B cell (primary cell): ENCODE measurements around the gene GLIS2. TPM values are rescaled to one million over a fixed set of nuclear protein-coding genes. Genes with fewer than 3 reads are reported as not detected.
A peak's percentile ranks its signal among the peaks of the same experiment; 100 is the strongest.
"Not testable (repeated sequence)": the region's sequence is repeated elsewhere in the genome, so short reads cannot be mapped to it uniquely, and the experiment has no call there.

ENCODE experiments used
- ATAC-seq: fragments of 200-7000 bp; cut with Tn5 transposase; one replicate; pipeline ENCODE4 v1.10.0; 2021; ENCODE audit warnings: low read depth, mild to moderate bottlenecking, moderate number of reproducible peaks, moderate library complexity
- CTCF ChIA-PET: fragments of 350-600 bp; sonication (Branson Sonifier 250); formaldehyde crosslinking; loops from one replicate; lab custom pipeline; 2021; ENCODE audit warnings: antibody characterized with exemption, inconsistent platforms; lab: Charles Lee
- POLR2A ChIA-PET: fragments of 350-600 bp; sonication (Branson Sonifier 250); formaldehyde crosslinking; loops from one replicate; lab custom pipeline; 2021; ENCODE audit warnings: antibody characterized with exemption; lab: Charles Lee
- DNase-seq: peaks from one replicate; pipeline ENCODE4 v3.0.0; 2013
- H2AFZ ChIP-seq: 2 replicates; pipeline ENCODE4 v1.6.1; 2012; ENCODE audit warnings: mild to moderate bottlenecking, low read depth, low read length; ENCODE audit not compliant: insufficient read depth, poor library complexity, severe bottlenecking
- H3K27ac ChIP-seq, 2 donors: 1 replicate in 1 of 2; 2 replicates in 1 of 2; pipeline ENCODE4 v1.5.1; 2012 to 2013; ENCODE audit warnings: low read length in 2 of 2, mild to moderate bottlenecking in 2 of 2, moderate library complexity in 1 of 2
- H3K27me3 ChIP-seq, 4 experiments: fragments of 200-600 bp in 1 of 4; sonication (generic) in 1 of 4; replicated peaks in 1 of 4; 1 replicate in 2 of 4; 2 replicates in 2 of 4; pipeline versions ENCODE4 v1.6.1 to v1.7.0; 2013 to 2016; ENCODE audit warnings: low read length in 3 of 4, mild to moderate bottlenecking in 2 of 4, mixed read lengths in 1 of 4, moderate library complexity in 1 of 4; ENCODE audit not compliant: insufficient read depth in 4 of 4, control insufficient read depth in 3 of 4; ENCODE audit errors: control extremely low read depth in 1 of 4
- H3K36me3 ChIP-seq, 2 experiments: replicated peaks in 1 of 2; 1 replicate in 1 of 2; 2 replicates in 1 of 2; pipeline versions ENCODE4 v1.6.1 to v1.7.1; 2013; ENCODE audit warnings: low read length in 1 of 2; ENCODE audit not compliant: insufficient read depth in 2 of 2, control insufficient read depth in 1 of 2; ENCODE audit errors: control extremely low read depth in 1 of 2, extremely low read depth in 1 of 2
- H3K4me1 ChIP-seq, 2 donors: fragments of 200-600 bp in 1 of 2; sonication (generic) in 1 of 2; 1 replicate in 1 of 2; 2 replicates in 1 of 2; pipeline versions ENCODE4 v1.5.1 to v1.6.1; 2013 to 2017; ENCODE audit warnings: low read length in 2 of 2; ENCODE audit not compliant: control insufficient read depth in 2 of 2, insufficient read depth in 2 of 2
- H3K4me2 ChIP-seq: replicated peaks from 2 replicates; pipeline ENCODE3; 2012; ENCODE audit warnings: mild to moderate bottlenecking, low read depth, low read length; ENCODE audit not compliant: poor library complexity, severe bottlenecking
- H3K4me3 ChIP-seq, 5 experiments: fragments of 200-600 bp in 1 of 5; sonication (generic) in 1 of 5; 1 replicate in 3 of 5; 2 replicates in 2 of 5; pipeline versions ENCODE4 v1.5.1 to v1.7.0; 2011 to 2016; ENCODE audit warnings: low read length in 4 of 5, mild to moderate bottlenecking in 4 of 5, low read depth in 2 of 5, control low read depth in 1 of 5, moderate library complexity in 1 of 5; ENCODE audit not compliant: insufficient read depth in 1 of 5; ENCODE audit errors: control extremely low read depth in 1 of 5, extremely low read depth in 1 of 5
- H3K79me2 ChIP-seq: fragments of 200-600 bp; sonication (generic); one replicate; pipeline ENCODE4 v1.6.0; 2016; ENCODE audit warnings: low read length; ENCODE audit not compliant: control insufficient read depth, insufficient read depth
- H3K9ac ChIP-seq: fragments of 200-600 bp; sonication (generic); 2 replicates; pipeline ENCODE4 v1.6.1; 2017; ENCODE audit warnings: mild to moderate bottlenecking, low read length, moderate library complexity
- H3K9me3 ChIP-seq, 3 donors: one replicate each; pipeline versions ENCODE4 v1.6.1 to v1.7.1; 2013; ENCODE audit warnings: low read length in 2 of 3; ENCODE audit not compliant: control insufficient read depth in 2 of 3, insufficient read depth in 1 of 3; ENCODE audit errors: control extremely low read depth in 1 of 3
- H4K20me1 ChIP-seq: 2 replicates; pipeline ENCODE4 v1.6.0; 2012; ENCODE audit warnings: mild to moderate bottlenecking, low read length; ENCODE audit not compliant: insufficient read depth, control insufficient read depth, poor library complexity, severe bottlenecking
- H3K27ac Mint-ChIP-seq: one replicate; pipeline ENCODE4 v1.8.0; 2021; ENCODE audit warnings: mixed read lengths
- H3K27me3 Mint-ChIP-seq: one replicate; pipeline ENCODE4 v1.8.0; 2021; ENCODE audit warnings: mixed read lengths
- H3K4me1 Mint-ChIP-seq: one replicate; pipeline ENCODE4 v1.8.0; 2021; ENCODE audit warnings: mixed read lengths
- H3K4me3 Mint-ChIP-seq: one replicate; pipeline ENCODE4 v1.8.0; 2021; ENCODE audit warnings: mixed read lengths
- H3K9me3 Mint-ChIP-seq: one replicate; pipeline ENCODE4 v1.8.0; 2022; ENCODE audit warnings: mixed read lengths; ENCODE audit not compliant: insufficient read depth
- CTCF ChIP-seq: fragments of 200-600 bp; IDR thresholded peaks from one replicate; pipeline ENCODE4 v1.8.0; 2022; ENCODE audit warnings: antibody characterized with exemption, mild to moderate bottlenecking
- EZH2 ChIP-seq: IDR thresholded peaks from 2 replicates; pipeline ENCODE4 v1.6.1; 2012; ENCODE audit warnings: borderline replicate concordance, low read depth, mild to moderate bottlenecking, moderate library complexity, low read length; ENCODE audit not compliant: insufficient read depth, poor library complexity, severe bottlenecking
- WGBS: methylation state at CpG from one replicate; pipeline ENCODE4 v1.1.5; 2013; ENCODE audit warnings: missing lambda C conversion rate; ENCODE audit not compliant: insufficient coverage; 5-methylcytosine and 5-hydroxymethylcytosine counted together
- intact Hi-C: fragments of 100-400 bp; cut with micrococcal nuclease; formaldehyde crosslinking; loops from one replicate; pipeline ENCODE4 v1.10.0; 2022
- polyA plus RNA-seq: library from polyadenylated mRNA; depleted of rRNA; stranded (reverse); fragments of >200 nt; gene quantifications from 2 replicates; pipeline ENCODE4 v1.2.3, GENCODE V29; 2012
- total RNA-seq, 2 donors: library from RNA; stranded (reverse); fragments of 120-200 nt in 1 of 2; gene quantifications; 1 replicate in 1 of 2; 2 replicates in 1 of 2; pipeline versions ENCODE4 v1.2.3 to v1.2.4, GENCODE V29; 2013 to 2022

Gene GLIS2
- total and polyA plus RNA-seq, 2 donors (not counting 1 experiment from before 2014, with no cell fraction given): not detected

GRCh38 chr16:4344300-4344982, 28.6 kb downstream of the GLIS2 start:
- H3K27me3 ChIP-seq, H2AFZ ChIP-seq, H3K4me3 Mint-ChIP-seq, H3K27me3 Mint-ChIP-seq, POLR2A ChIA-PET, H3K4me1 ChIP-seq, H3K4me2 ChIP-seq, H3K9me3 ChIP-seq, ATAC-seq, intact Hi-C loops, H3K4me1 Mint-ChIP-seq, H3K9me3 Mint-ChIP-seq, H3K27ac Mint-ChIP-seq, DNase-seq, H3K36me3 ChIP-seq, H3K4me3 ChIP-seq, H3K9ac ChIP-seq, CTCF ChIA-PET: not testable (repeated sequence)
- Histone ChIP-seq H3K79me2 (peaks cover 70% of the 10 kb centered on the region), H4K20me1 (peaks cover 62% of the 10 kb centered on the region), H3K27ac (peak overlapping the region in 1 of 2 donors; percentile 56)
- 72% methylated on average over 3 of the region's 10 CpGs for WGBS

GRCh38 chr16:4344983-4345835, 29.3 kb downstream of the GLIS2 start:
- no peak overlapping the region for H3K27ac ChIP-seq
- H3K9me3 ChIP-seq: no peaks in the 10 kb centered on the region
- Mint-ChIP-seq H3K4me3 (no peak overlapping the region), H3K27ac (no peak overlapping the region), H3K9me3 (no peaks in the 10 kb centered on the region), H3K27me3 (no peaks in the 10 kb centered on the region), H3K4me1 (peaks cover 12% of the 10 kb centered on the region)
- peaks cover 1 to 4% of the 10 kb centered on the region in 2 experiments for H3K36me3 ChIP-seq
- H3K4me1 ChIP-seq: peaks cover 6 to 7% of the 10 kb centered on the region in 2 donors
- H3K4me3 ChIP-seq: no peak overlapping the region
- POLR2A ChIA-PET: no interaction called here
- DNase-seq: no peak
- WGBS: 96% methylated on average over 23 of the region's 26 CpGs
- H3K9ac ChIP-seq: no peak overlapping the region
- no peak overlapping the region for H2AFZ ChIP-seq
- ATAC-seq: no peak
- H3K27me3 ChIP-seq: no peaks in the 10 kb centered on the region
- H3K79me2 ChIP-seq: peaks cover 70% of the 10 kb centered on the region
- H3K4me2 ChIP-seq: no peak overlapping the region
- no peak for TF ChIP-seq CTCF
- no peak for TF ChIP-seq EZH2
- intact Hi-C loops: no loop called here
- H4K20me1 ChIP-seq: peaks cover 67% of the 10 kb centered on the region
- CTCF ChIA-PET: interaction anchor here (1.0 to 2.0 kb wide), 4 partner anchors 14 to 58 kb away, joined by 4 to 7 read pairs (median 4); no protein-coding TSS in a partner anchor
